GM19463 (cell line): ENCODE results near the gene ADCY7.

Source experiments
- ATAC-seq: cut with Tn5 transposase; IDR thresholded peaks from one replicate; pipeline ENCODE4 v1.9.1; 2021; ENCODE audit warnings: mild to moderate bottlenecking, moderate library complexity; ENCODE audit not compliant: unreplicated experiment

ADCY7 gene

GRCh38 chr16:50296807-50297206, 30.5 kb downstream of the ADCY7 start:
- no peak for ATAC-seq

GRCh38 chr16:50297301-50298074, 31.1 kb downstream of the ADCY7 start:
- ATAC-seq = no peak

GRCh38 chr16:50298075-50298460, 31.7 kb downstream of the ADCY7 start:
- no peak for ATAC-seq

GRCh38 chr16:50298591-50299507, 32.5 kb downstream of the ADCY7 start:
- no peak for ATAC-seq

- ATAC-seq = no peak
These were observed 33.3 kb downstream of the ADCY7 start for GRCh38 chr16:50299508-50300105.

GRCh38 chr16:50300942-50301625, 34.7 kb downstream of the ADCY7 start:
- no peak for ATAC-seq

GRCh38 chr16:50301626-50302471, 35.5 kb downstream of the ADCY7 start:
- ATAC-seq = no peak

GRCh38 chr16:50302472-50303005, 36.2 kb downstream of the ADCY7 start:
- ATAC-seq = no peak

- no peak for ATAC-seq
These were observed 36.8 kb downstream of the ADCY7 start for GRCh38 chr16:50303041-50303604.

GRCh38 chr16:50303605-50304466, 37.5 kb downstream of the ADCY7 start:
- ATAC-seq = no peak

GRCh38 chr16:50304467-50305440, 38.4 kb downstream of the ADCY7 start:
- no peak for ATAC-seq

GRCh38 chr16:50305441-50306061, 39.2 kb downstream of the ADCY7 start:
- ATAC-seq = no peak

GRCh38 chr16:50306287-50306686, 39.9 kb downstream of the ADCY7 start:
- ATAC-seq = no peak

GRCh38 chr16:50308237-50308965, 42.0 kb downstream of the ADCY7 start:
- no peak for ATAC-seq

GRCh38 chr16:50309156-50309526, 42.8 kb downstream of the ADCY7 start:
- no peak for ATAC-seq
